Measurements from ENCODE around the gene TSPAN18. TPM values are rescaled to one million over a fixed set of nuclear protein-coding genes. Genes with fewer than 3 reads are reported as not detected.

Gene TSPAN18
- total RNA-seq, 2 donors from 2014 or later: 2.0 to 7.7 TPM

DNA sequence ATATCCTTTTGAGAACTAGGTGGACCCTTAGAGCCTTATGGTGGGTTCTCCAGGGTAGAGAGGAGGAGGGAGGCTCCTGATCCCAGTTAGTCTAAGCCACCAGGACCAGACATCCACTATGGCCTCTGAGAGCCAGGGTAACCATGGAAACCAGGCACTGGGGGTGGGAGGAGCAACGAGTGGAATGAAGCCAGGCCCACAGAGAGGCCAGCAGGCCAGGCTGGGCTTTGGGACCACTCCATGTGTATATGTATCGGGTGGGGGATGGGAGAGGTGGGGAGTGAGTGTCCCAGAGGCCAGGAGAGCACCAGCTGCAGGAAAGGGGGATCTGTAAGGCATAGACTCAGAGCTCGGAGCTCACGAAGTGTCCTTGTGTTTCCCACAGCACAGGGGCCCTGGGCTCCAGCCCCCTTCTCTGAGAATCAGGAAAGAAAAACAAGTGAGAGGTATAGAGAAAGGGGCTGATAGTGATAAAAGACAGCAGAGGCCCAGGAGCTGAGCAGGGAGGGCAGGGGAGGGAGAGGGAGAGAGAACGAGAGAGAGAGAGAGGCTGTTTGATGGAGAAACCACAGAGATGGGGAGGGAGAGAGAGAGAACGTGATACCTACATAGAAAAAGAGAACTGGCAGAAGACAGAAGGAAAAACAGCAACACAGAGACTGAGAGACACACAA lies 15.5 kb upstream of the TSPAN18 start:
- ATAC-seq (ENCODE audit: insufficient number of reproducible peaks, low FRiP score, low read depth): no peak
- H3K4me3 ChIP-seq: no peak overlapping the region
- H3K4me1 ChIP-seq (ENCODE audit: control insufficient read depth in 1 of 2, low read depth in 2 of 2): peaks cover 2 to 10% of the 10 kb centered on the region in 2 donors
- H3K9me3 ChIP-seq: no peaks in the 10 kb centered on the region
- H3K27ac ChIP-seq: no peak overlapping the region
- no peak for DNase-seq (ENCODE audit: low spot score)
- no peaks in the 10 kb centered on the region for H3K36me3 ChIP-seq
- TF ChIP-seq, protein P1, sequence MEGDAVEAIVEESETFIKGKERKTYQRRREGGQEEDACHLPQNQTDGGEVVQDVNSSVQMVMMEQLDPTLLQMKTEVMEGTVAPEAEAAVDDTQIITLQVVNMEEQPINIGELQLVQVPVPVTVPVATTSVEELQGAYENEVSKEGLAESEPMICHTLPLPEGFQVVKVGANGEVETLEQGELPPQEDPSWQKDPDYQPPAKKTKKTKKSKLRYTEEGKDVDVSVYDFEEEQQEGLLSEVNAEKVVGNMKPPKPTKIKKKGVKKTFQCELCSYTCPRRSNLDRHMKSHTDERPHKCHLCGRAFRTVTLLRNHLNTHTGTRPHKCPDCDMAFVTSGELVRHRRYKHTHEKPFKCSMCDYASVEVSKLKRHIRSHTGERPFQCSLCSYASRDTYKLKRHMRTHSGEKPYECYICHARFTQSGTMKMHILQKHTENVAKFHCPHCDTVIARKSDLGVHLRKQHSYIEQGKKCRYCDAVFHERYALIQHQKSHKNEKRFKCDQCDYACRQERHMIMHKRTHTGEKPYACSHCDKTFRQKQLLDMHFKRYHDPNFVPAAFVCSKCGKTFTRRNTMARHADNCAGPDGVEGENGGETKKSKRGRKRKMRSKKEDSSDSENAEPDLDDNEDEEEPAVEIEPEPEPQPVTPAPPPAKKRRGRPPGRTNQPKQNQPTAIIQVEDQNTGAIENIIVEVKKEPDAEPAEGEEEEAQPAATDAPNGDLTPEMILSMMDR (IDR thresholded peaks at IDR 0.05): no peak
- no peaks in the 10 kb centered on the region for H3K27me3 ChIP-seq (replicated peaks; ENCODE audit: insufficient read depth)

DNA sequence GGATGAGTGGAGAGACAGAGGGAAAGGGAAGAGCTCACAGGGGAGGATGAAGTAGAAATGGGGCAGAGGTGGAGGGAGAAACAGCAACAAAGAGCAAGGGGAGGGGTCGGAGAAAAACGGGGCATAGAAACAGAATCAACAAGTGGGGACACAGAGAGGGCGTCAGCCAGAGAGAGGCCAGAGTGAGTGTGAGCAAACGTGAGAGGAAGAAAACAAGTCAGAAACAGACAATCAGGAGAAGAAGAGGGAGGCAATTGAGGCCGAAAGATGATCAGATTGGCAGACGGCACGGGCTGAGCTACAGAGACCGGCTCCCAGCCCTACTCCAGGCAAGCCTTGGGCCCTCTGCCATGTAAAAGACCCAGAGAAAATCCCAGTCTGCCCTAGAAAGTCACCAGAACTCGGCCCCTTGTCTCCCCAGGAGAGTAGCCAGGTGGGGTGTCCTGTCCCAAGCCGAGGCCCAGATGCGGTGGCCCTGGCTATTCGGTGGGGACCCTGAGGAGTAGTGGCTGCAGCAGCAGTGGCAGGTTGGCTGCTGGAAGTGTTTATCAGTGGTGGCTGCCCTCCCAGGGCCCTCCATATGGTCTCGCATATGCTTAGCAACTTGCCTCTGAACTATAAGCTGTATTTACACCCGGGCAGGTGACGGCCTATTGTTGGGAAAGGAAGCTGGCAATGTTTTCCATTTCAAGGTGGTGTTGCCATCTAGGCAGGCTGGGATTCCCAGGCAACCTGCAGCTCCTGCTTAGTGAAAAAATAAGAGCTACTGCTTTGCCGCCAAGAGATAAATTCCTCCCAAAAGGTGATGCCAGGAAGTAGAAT lies 14.8 kb upstream of the TSPAN18 start:
- DNase-seq (ENCODE audit: low spot score) (no peak), ATAC-seq (ENCODE audit: insufficient number of reproducible peaks, low FRiP score, low read depth) (no peak)
- peaks cover 2 to 10% of the 10 kb centered on the region in 2 donors for H3K4me1 ChIP-seq (ENCODE audit: control insufficient read depth in 1 of 2, low read depth in 2 of 2)
- H3K9me3 ChIP-seq: no peaks in the 10 kb centered on the region
- H3K27ac ChIP-seq: no peak overlapping the region
- H3K27me3 ChIP-seq (replicated peaks; ENCODE audit: insufficient read depth): no peaks in the 10 kb centered on the region
- H3K4me3 ChIP-seq: no peak overlapping the region
- TF ChIP-seq, protein P1 (IDR thresholded peaks at IDR 0.05): no peak
- H3K36me3 ChIP-seq: no peaks in the 10 kb centered on the region

DNA sequence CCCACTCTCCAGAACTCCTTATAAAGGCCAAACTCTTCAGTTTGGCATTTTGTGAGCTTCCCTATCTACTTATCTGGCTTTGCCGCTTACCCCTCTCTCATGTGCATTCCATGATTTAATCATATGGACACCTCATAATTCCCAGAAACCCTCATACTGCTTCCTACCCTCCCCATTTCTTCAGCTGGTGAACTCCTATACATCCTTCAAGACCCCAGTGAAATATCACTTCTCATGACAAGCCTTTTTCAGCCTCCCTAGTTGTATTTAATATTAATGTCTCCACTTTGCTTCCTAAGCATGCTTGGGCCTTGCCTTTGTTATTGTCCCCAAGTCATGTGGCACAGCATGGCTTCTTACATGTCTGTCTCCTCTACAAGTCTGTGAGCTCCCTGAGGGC lies 13.7 kb upstream of the TSPAN18 start:
- no peak overlapping the region for H3K27ac ChIP-seq
- TF ChIP-seq, protein P1 (IDR thresholded peaks at IDR 0.05): no peak
- H3K36me3 ChIP-seq: no peaks in the 10 kb centered on the region
- no peaks in the 10 kb centered on the region for H3K27me3 ChIP-seq (replicated peaks; ENCODE audit: insufficient read depth)
- no peak for ATAC-seq (ENCODE audit: insufficient number of reproducible peaks, low FRiP score, low read depth)
- DNase-seq (ENCODE audit: low spot score): no peak
- no peaks in the 10 kb centered on the region for H3K9me3 ChIP-seq
- H3K4me3 ChIP-seq: no peak overlapping the region
- H3K4me1 ChIP-seq (ENCODE audit: control insufficient read depth in 1 of 2, low read depth in 2 of 2): peaks cover 2 to 4% of the 10 kb centered on the region in 2 donors

DNA sequence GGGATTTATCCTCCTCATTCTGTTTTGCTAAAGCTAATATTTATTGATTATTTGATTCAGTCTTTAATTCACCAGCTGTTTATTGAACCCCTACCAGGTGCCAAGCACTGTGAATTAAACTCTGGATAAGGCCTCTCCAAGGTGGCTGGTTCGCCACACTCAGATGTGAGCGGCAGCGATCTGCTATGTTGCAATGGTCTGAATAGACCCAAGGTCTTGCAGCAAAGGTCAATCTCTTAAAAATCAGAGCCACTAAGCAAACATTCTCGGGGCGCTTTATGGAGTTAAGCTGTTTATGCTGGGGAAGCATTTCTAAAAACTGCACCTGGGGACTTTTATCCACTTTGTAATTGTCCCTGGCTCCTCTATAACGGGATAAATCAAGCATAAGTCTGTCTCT lies 10.5 kb upstream of the TSPAN18 start:
- H3K27ac ChIP-seq: no peak overlapping the region
- no peaks in the 10 kb centered on the region for H3K27me3 ChIP-seq (replicated peaks; ENCODE audit: insufficient read depth)
- H3K4me1 ChIP-seq (ENCODE audit: control insufficient read depth in 1 of 2, low read depth in 2 of 2): no peaks in the 10 kb centered on the region
- ATAC-seq (ENCODE audit: insufficient number of reproducible peaks, low FRiP score, low read depth) (no peak), DNase-seq (ENCODE audit: low spot score) (no peak)
- no peak overlapping the region for H3K4me3 ChIP-seq
- TF ChIP-seq, protein P1 (IDR thresholded peaks at IDR 0.05): no peak
- H3K36me3 ChIP-seq: no peaks in the 10 kb centered on the region
- H3K9me3 ChIP-seq: no peaks in the 10 kb centered on the region

DNA sequence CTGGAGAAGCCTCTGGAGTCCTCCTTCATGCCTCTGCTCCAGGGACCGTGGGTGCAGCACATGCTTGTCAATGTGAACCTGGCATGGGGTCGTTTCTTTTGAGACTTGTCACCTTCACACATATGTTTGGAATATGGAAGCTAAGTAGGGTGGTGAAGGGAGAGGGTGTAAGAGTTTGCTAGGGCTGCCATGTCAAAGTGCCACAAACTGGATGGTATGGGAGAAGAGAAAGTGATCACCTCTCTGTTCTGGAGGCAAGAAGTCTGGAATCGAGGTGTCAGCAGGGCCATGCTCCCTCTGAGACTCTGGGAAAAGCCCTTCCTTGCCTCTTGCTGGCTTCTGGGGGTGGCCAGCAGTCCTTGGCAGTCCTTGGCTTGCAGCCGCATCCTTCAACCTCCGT lies 8.7 kb upstream of the TSPAN18 start:
- DNase-seq (ENCODE audit: low spot score) (no peak), ATAC-seq (ENCODE audit: insufficient number of reproducible peaks, low FRiP score, low read depth) (no peak)
- TF ChIP-seq, protein P1 (IDR thresholded peaks at IDR 0.05): no peak
- Histone ChIP-seq H3K4me1 (ENCODE audit: control insufficient read depth in 1 of 2, low read depth in 2 of 2) (no peaks in the 10 kb centered on the region), H3K4me3 (no peak overlapping the region), H3K36me3 (no peaks in the 10 kb centered on the region), H3K27ac (no peak overlapping the region), H3K27me3 (replicated peaks; ENCODE audit: insufficient read depth) (no peaks in the 10 kb centered on the region), H3K9me3 (no peaks in the 10 kb centered on the region)
